ENCODE results near the gene OR6B2.

- TF ChIP-seq, protein P1, sequence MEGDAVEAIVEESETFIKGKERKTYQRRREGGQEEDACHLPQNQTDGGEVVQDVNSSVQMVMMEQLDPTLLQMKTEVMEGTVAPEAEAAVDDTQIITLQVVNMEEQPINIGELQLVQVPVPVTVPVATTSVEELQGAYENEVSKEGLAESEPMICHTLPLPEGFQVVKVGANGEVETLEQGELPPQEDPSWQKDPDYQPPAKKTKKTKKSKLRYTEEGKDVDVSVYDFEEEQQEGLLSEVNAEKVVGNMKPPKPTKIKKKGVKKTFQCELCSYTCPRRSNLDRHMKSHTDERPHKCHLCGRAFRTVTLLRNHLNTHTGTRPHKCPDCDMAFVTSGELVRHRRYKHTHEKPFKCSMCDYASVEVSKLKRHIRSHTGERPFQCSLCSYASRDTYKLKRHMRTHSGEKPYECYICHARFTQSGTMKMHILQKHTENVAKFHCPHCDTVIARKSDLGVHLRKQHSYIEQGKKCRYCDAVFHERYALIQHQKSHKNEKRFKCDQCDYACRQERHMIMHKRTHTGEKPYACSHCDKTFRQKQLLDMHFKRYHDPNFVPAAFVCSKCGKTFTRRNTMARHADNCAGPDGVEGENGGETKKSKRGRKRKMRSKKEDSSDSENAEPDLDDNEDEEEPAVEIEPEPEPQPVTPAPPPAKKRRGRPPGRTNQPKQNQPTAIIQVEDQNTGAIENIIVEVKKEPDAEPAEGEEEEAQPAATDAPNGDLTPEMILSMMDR (IDR thresholded peaks at IDR 0.05) = no peak
- no peak for TF ChIP-seq POLR2A (IDR thresholded peaks at IDR 0.05)
These were observed 47.0 kb downstream of the OR6B2 start for GRCh38 chr2:239983004-239983778.

All from esophagus squamous epithelium (tissue), 4 donors.